SK-N-SH treated with all-trans-retinoic acid at 6 μM for 48 hours (cell line): ENCODE results near the gene NXN.

ENCODE experiments used
- ATAC-seq: fragments of 200-7000 bp; cut with Tn5 transposase; 3 replicates; pipeline ENCODE4 v1.9.1; 2020; ENCODE audit warnings: mild to moderate bottlenecking, moderate library complexity
- ARNTL ChIP-seq: fragments of 450-650 bp; formaldehyde crosslinking; IDR thresholded peaks from 2 replicates; pipeline ENCODE4 v1.5.0; 2020; ENCODE audit warnings: low read depth, mild to moderate bottlenecking, moderate library complexity, borderline replicate concordance
- BACH2 ChIP-seq: fragments of 250-450 bp; sonication (Bioruptor Pico); IDR thresholded peaks from 2 replicates; pipeline ENCODE4 v1.9.0; 2021; ENCODE audit warnings: mild to moderate bottlenecking, borderline replicate concordance
- CREB5 ChIP-seq: fragments of 250-450 bp; sonication (Bioruptor Pico); IDR thresholded peaks from 2 replicates; pipeline ENCODE4 v1.5.1; 2020; ENCODE audit warnings: low read depth, mild to moderate bottlenecking, moderate library complexity
- CSDC2 ChIP-seq: fragments of 250-450 bp; sonication (Bioruptor Pico); IDR thresholded peaks from 2 replicates; pipeline ENCODE4 v1.5.0; 2020; ENCODE audit warnings: mild to moderate bottlenecking, moderate library complexity
- CSRNP3 ChIP-seq: fragments of 250-450 bp; sonication (Bioruptor Pico); IDR thresholded peaks from 2 replicates; pipeline ENCODE4 v1.5.1; 2021; ENCODE audit warnings: mild to moderate bottlenecking, moderate library complexity
- ESRRG ChIP-seq: fragments of 250-450 bp; sonication (Bioruptor Pico); IDR thresholded peaks from 2 replicates; pipeline ENCODE4 v1.6.1; 2021; ENCODE audit warnings: mild to moderate bottlenecking
- GLIS3 ChIP-seq: fragments of 250-450 bp; sonication (Bioruptor Pico); IDR thresholded peaks from 2 replicates; pipeline ENCODE4 v1.5.0; 2020; ENCODE audit warnings: mild to moderate bottlenecking, moderate library complexity
- ISL1 ChIP-seq: fragments of 250-450 bp; sonication (Bioruptor Pico); IDR thresholded peaks from 2 replicates; pipeline ENCODE4 v2.1.2; 2022; ENCODE audit warnings: mild to moderate bottlenecking, moderate library complexity
- OSR1 ChIP-seq: fragments of 250-450 bp; sonication (Bioruptor Pico); IDR thresholded peaks from 2 replicates; pipeline ENCODE4 v1.8.0; 2022; ENCODE audit warnings: moderate library complexity, mild to moderate bottlenecking, inconsistent platforms
- POU6F1 ChIP-seq: fragments of 250-450 bp; sonication (Bioruptor Pico); IDR thresholded peaks from 2 replicates; pipeline ENCODE4 v1.8.0; 2021; ENCODE audit warnings: low read depth, mild to moderate bottlenecking, moderate library complexity, borderline replicate concordance
- PPARA ChIP-seq: fragments of 250-450 bp; sonication (Bioruptor Pico); IDR thresholded peaks from 2 replicates; pipeline ENCODE4 v1.5.0; 2020; ENCODE audit warnings: mild to moderate bottlenecking, borderline replicate concordance
- RARB ChIP-seq: fragments of 250-450 bp; sonication (Bioruptor Pico); IDR thresholded peaks from 2 replicates; pipeline ENCODE4 v1.8.0; 2021; ENCODE audit warnings: mild to moderate bottlenecking, moderate library complexity
- SNAI2 ChIP-seq: fragments of 250-450 bp; sonication (Bioruptor Pico); IDR thresholded peaks from 2 replicates; pipeline ENCODE4 v1.5.0; 2020; ENCODE audit warnings: mild to moderate bottlenecking, moderate library complexity
- TCF4 ChIP-seq: fragments of 250-450 bp; sonication (Bioruptor Pico); IDR thresholded peaks from 2 replicates; pipeline ENCODE4 v1.8.0; 2021; ENCODE audit warnings: mild to moderate bottlenecking, moderate library complexity, borderline replicate concordance
- TOX ChIP-seq: fragments of 250-450 bp; sonication (Bioruptor Pico); IDR thresholded peaks from 2 replicates; pipeline ENCODE4 v1.8.0; 2021; ENCODE audit warnings: mild to moderate bottlenecking, moderate library complexity, borderline replicate concordance
- ZFP3 ChIP-seq: fragments of 250-450 bp; sonication (Bioruptor Pico); IDR thresholded peaks from 2 replicates; pipeline ENCODE4 v1.5.0; 2020; ENCODE audit warnings: mild to moderate bottlenecking, moderate library complexity
- ZFP30 ChIP-seq: fragments of 450-650 bp; formaldehyde crosslinking; IDR thresholded peaks from 2 replicates; pipeline ENCODE4 v1.5.0; 2022; ENCODE audit warnings: mild to moderate bottlenecking, moderate library complexity
- ZNF565 ChIP-seq: fragments of 450-650 bp; formaldehyde crosslinking; conservative IDR thresholded peaks from 2 replicates; pipeline ENCODE4 v1.5.0; 2020; ENCODE audit warnings: low read depth, mild to moderate bottlenecking, moderate library complexity
- ZNF70 ChIP-seq: fragments of 450-650 bp; formaldehyde crosslinking; IDR thresholded peaks from 2 replicates; pipeline ENCODE4 v1.5.0; 2020; ENCODE audit warnings: mild to moderate bottlenecking, moderate library complexity
- ZNF8 ChIP-seq: fragments of 450-650 bp; formaldehyde crosslinking; IDR thresholded peaks from 2 replicates; pipeline ENCODE4 v1.5.0; 2020; ENCODE audit warnings: mild to moderate bottlenecking, moderate library complexity
- TF ChIP-seq, protein P1 (sequence below): fragments of 250-450 bp; sonication (Bioruptor Pico); IDR thresholded peaks from 2 replicates; pipeline ENCODE4 v1.5.0; 2020; ENCODE audit warnings: mild to moderate bottlenecking, moderate library complexity
- TF ChIP-seq, protein P2 (sequence below): fragments of 250-450 bp; sonication (Bioruptor Pico); IDR thresholded peaks from 2 replicates; pipeline ENCODE4 v1.8.0; 2020; ENCODE audit warnings: mild to moderate bottlenecking, moderate library complexity, borderline replicate concordance

The NXN gene

GRCh38 chr17:828761-829160, 150.8 kb downstream of the NXN start:
- ATAC-seq, result no peak
- no peak for TF ChIP-seq RARB (CRISPR knock-in tag)
- TF ChIP-seq CSRNP3, result no peak
- no peak for TF ChIP-seq ZFP30 (CRISPR knock-in tag)
- TF ChIP-seq, protein P1, sequence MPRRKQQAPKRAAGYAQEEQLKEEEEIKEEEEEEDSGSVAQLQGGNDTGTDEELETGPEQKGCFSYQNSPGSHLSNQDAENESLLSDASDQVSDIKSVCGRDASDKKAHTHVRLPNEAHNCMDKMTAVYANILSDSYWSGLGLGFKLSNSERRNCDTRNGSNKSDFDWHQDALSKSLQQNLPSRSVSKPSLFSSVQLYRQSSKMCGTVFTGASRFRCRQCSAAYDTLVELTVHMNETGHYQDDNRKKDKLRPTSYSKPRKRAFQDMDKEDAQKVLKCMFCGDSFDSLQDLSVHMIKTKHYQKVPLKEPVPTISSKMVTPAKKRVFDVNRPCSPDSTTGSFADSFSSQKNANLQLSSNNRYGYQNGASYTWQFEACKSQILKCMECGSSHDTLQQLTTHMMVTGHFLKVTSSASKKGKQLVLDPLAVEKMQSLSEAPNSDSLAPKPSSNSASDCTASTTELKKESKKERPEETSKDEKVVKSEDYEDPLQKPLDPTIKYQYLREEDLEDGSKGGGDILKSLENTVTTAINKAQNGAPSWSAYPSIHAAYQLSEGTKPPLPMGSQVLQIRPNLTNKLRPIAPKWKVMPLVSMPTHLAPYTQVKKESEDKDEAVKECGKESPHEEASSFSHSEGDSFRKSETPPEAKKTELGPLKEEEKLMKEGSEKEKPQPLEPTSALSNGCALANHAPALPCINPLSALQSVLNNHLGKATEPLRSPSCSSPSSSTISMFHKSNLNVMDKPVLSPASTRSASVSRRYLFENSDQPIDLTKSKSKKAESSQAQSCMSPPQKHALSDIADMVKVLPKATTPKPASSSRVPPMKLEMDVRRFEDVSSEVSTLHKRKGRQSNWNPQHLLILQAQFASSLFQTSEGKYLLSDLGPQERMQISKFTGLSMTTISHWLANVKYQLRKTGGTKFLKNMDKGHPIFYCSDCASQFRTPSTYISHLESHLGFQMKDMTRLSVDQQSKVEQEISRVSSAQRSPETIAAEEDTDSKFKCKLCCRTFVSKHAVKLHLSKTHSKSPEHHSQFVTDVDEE, result no peak
- TF ChIP-seq OSR1 (CRISPR knock-in tag), result no peak
- TF ChIP-seq ARNTL (CRISPR knock-in tag), result no peak
- TF ChIP-seq POU6F1 (CRISPR knock-in tag), result no peak
- TF ChIP-seq ZNF70, result no peak
- no peak for TF ChIP-seq TCF4 (CRISPR knock-in tag)
- TF ChIP-seq CSDC2 (CRISPR knock-in tag), result no peak
- TF ChIP-seq ZNF565 (CRISPR knock-in tag), result no peak
- TF ChIP-seq, protein P2, sequence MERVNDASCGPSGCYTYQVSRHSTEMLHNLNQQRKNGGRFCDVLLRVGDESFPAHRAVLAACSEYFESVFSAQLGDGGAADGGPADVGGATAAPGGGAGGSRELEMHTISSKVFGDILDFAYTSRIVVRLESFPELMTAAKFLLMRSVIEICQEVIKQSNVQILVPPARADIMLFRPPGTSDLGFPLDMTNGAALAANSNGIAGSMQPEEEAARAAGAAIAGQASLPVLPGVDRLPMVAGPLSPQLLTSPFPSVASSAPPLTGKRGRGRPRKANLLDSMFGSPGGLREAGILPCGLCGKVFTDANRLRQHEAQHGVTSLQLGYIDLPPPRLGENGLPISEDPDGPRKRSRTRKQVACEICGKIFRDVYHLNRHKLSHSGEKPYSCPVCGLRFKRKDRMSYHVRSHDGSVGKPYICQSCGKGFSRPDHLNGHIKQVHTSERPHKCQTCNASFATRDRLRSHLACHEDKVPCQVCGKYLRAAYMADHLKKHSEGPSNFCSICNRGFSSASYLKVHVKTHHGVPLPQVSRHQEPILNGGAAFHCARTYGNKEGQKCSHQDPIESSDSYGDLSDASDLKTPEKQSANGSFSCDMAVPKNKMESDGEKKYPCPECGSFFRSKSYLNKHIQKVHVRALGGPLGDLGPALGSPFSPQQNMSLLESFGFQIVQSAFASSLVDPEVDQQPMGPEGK (CRISPR knock-in tag), result no peak
- TF ChIP-seq GLIS3, result no peak
- no peak for TF ChIP-seq ESRRG (CRISPR knock-in tag)
- TF ChIP-seq PPARA, result no peak
- TF ChIP-seq CREB5, result no peak
- TF ChIP-seq SNAI2, result no peak
- TF ChIP-seq BACH2 (CRISPR knock-in tag), result no peak
- TF ChIP-seq ISL1 (CRISPR knock-in tag), result no peak
- TF ChIP-seq, all 23 proteins: peak for 0

DNA sequence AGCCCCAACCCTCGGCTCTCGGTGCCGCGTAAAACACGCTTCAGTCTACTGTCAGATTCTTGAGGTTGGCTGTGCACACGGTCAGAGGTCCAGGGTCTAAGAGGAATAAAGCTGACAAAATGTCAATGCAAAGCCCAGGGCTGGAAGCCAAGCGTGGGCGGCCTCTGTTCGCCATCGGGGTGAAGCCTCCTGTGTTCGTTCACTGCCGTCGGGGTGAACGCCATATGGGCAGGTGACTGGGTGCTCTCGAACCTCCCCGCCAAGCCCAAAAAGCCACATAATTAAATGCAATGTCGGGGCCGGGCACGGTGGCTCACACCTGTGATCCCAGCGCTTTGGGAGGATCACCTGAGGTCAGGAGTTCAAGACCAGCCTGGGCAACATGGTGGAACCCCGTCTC, 152.8 kb downstream of the NXN start:
- no peak for ATAC-seq
- TF ChIP-seq ZFP3, result no peak
- no peak for TF ChIP-seq TOX (CRISPR knock-in tag)
- TF ChIP-seq BACH2 (CRISPR knock-in tag), result no peak
- TF ChIP-seq CSRNP3, result no peak
- no peak for TF ChIP-seq CSDC2 (CRISPR knock-in tag)
- no peak for TF ChIP-seq ESRRG (CRISPR knock-in tag)
- no peak for TF ChIP-seq CREB5
- TF ChIP-seq, protein P2 (CRISPR knock-in tag), result no peak
- no peak for TF ChIP-seq GLIS3
- TF ChIP-seq ZNF8 (CRISPR knock-in tag), result no peak
- TF ChIP-seq PPARA, result no peak
- TF ChIP-seq RARB (CRISPR knock-in tag), result no peak
- TF ChIP-seq ZNF565 (CRISPR knock-in tag), result no peak
- TF ChIP-seq POU6F1 (CRISPR knock-in tag), result no peak
- TF ChIP-seq ZFP30 (CRISPR knock-in tag), result no peak
- TF ChIP-seq ARNTL (CRISPR knock-in tag), result no peak
